HEK293 (cell line): ENCODE results near the gene UBASH3B.
"Not testable (repeated sequence)": the region's sequence is repeated elsewhere in the genome, so short reads cannot be mapped to it uniquely, and the experiment has no call there.

Experiments used
- CTCF ChIA-PET: fragments of 350-600 bp; formaldehyde crosslinking; extraction: SDS; loops from one replicate; lab custom pipeline; 2021; ENCODE audit warnings: antibody characterized with exemption; lab: Yijun Ruan, JAX
- POLR2A ChIA-PET: fragments of 300-600 bp; formaldehyde crosslinking; extraction: SDS; loops from one replicate; lab custom pipeline; 2020; ENCODE audit warnings: antibody characterized with exemption, inconsistent platforms; lab: Yijun Ruan, JAX
- H3K27ac ChIP-seq: fragments of 200-500 bp; sonication (Bioruptor generic); 2 replicates; pipeline ENCODE4 v1.5.1; 2014; ENCODE audit warnings: low read depth, low read length, control low read depth, inconsistent platforms; ENCODE audit errors: extremely low read depth
- H3K36me3 ChIP-seq, 2 experiments: fragments of 200-500 bp in 1 of 2; sonication (Bioruptor generic) in 1 of 2; 1 replicate in 1 of 2; 2 replicates in 1 of 2; pipeline ENCODE4 v1.5.1; 2014 to 2017; ENCODE audit warnings: inconsistent platforms in 2 of 2, low read length in 2 of 2; ENCODE audit not compliant: control insufficient read depth in 2 of 2, insufficient read depth in 1 of 2
- H3K4me1 ChIP-seq: fragments of 200-500 bp; sonication (Bioruptor generic); 2 replicates; pipeline ENCODE4 v1.5.1; 2014; ENCODE audit warnings: mild to moderate bottlenecking, low read length, inconsistent platforms; ENCODE audit not compliant: control insufficient read depth, insufficient read depth
- H3K4me3 ChIP-seq: 2 replicates; pipeline ENCODE4 v1.5.1; 2011; ENCODE audit warnings: low read depth, mild to moderate bottlenecking, control low read depth, low read length, moderate library complexity
- H3K9me3 ChIP-seq: fragments of 200-500 bp; sonication (Bioruptor generic); 2 replicates; pipeline ENCODE4 v1.5.1; 2014; ENCODE audit warnings: low read depth, low read length, inconsistent platforms; ENCODE audit not compliant: control insufficient read depth, insufficient read depth
- MYNN ChIP-seq: fragments of 450-650 bp; formaldehyde crosslinking; IDR thresholded peaks from 2 replicates; pipeline ENCODE4 v1.5.1; 2016; ENCODE audit warnings: missing biosample characterization, missing genetic modification characterization, borderline replicate concordance
- ZBTB1 ChIP-seq: fragments of 450-650 bp; formaldehyde crosslinking; IDR thresholded peaks from 2 replicates; pipeline ENCODE4 v1.5.1; 2016; ENCODE audit warnings: missing biosample characterization, missing genetic modification characterization
- ZBTB8A ChIP-seq: fragments of 450-650 bp; formaldehyde crosslinking; IDR thresholded peaks from 2 replicates; pipeline ENCODE4 v1.5.1; 2016; ENCODE audit warnings: missing biosample characterization, missing genetic modification characterization
- ZFP69B ChIP-seq: fragments of 450-650 bp; formaldehyde crosslinking; IDR thresholded peaks from 2 replicates; pipeline ENCODE4 v1.5.1; 2016; ENCODE audit warnings: missing biosample characterization, missing genetic modification characterization
- ZNF138 ChIP-seq: fragments of 450-650 bp; formaldehyde crosslinking; IDR thresholded peaks from 2 replicates; pipeline ENCODE4 v1.5.1; 2016; ENCODE audit warnings: missing biosample characterization, missing genetic modification characterization, borderline replicate concordance
- ZNF140 ChIP-seq: fragments of 450-650 bp; formaldehyde crosslinking; IDR thresholded peaks from 2 replicates; pipeline ENCODE4 v1.5.1; 2016; ENCODE audit warnings: missing biosample characterization, missing genetic modification characterization
- ZNF174 ChIP-seq: fragments of 450-650 bp; formaldehyde crosslinking; IDR thresholded peaks from 2 replicates; pipeline ENCODE4 v1.5.0; 2017; ENCODE audit warnings: missing biosample characterization, mild to moderate bottlenecking, missing genetic modification characterization
- ZNF510 ChIP-seq: fragments of 450-650 bp; formaldehyde crosslinking; IDR thresholded peaks from 2 replicates; pipeline ENCODE4 v1.5.1; 2018; ENCODE audit warnings: mild to moderate bottlenecking, missing genetic modification characterization, missing biosample characterization; ENCODE audit not compliant: insufficient replicate concordance
- TF ChIP-seq, protein P1 (sequence below): fragments of 450-650 bp; formaldehyde crosslinking; IDR thresholded peaks from 2 replicates; pipeline ENCODE4 v1.5.1; 2017; ENCODE audit warnings: missing biosample characterization, missing genetic modification characterization

Gene UBASH3B

DNA sequence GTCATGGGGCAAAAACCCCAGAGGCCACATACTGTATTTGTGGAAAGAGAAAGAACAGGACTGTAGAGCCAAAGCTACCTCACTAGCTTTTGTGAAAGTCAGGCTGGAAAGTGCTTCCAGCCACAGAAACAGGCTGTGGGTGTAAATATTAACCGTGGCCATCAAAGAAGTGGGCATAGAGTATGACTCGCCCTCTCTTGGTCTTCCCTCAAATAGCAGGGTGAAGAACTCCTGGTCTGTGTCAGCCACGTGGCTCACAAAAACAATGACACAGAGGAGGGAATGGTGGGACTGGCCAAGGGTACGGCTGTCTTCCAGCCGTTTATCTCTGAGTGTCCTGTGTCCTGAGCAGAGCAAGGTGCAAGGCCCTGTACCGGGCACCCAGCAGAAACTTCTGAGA is 37.6 kb upstream of the UBASH3B start:
- TF ChIP-seq ZFP69B (tag by site-specific recombination) (no peak), ZNF510 (tag by site-specific recombination) (no peak), ZBTB8A (tag by site-specific recombination) (no peak)
- no peaks in the 10 kb centered on the region for H3K9me3 ChIP-seq
- ChIA-PET CTCF (interaction anchor here (0.6 kb wide), 2 partner anchors 38 to 133 kb away, joined by 3 read pairs; no protein-coding TSS in a partner anchor), POLR2A (no interaction called here)
- H3K4me3 ChIP-seq, result no peak overlapping the region
- no peaks in the 10 kb centered on the region for H3K4me1 ChIP-seq
- H3K27ac ChIP-seq, result no peak overlapping the region
- no peaks in the 10 kb centered on the region for H3K36me3 ChIP-seq

DNA sequence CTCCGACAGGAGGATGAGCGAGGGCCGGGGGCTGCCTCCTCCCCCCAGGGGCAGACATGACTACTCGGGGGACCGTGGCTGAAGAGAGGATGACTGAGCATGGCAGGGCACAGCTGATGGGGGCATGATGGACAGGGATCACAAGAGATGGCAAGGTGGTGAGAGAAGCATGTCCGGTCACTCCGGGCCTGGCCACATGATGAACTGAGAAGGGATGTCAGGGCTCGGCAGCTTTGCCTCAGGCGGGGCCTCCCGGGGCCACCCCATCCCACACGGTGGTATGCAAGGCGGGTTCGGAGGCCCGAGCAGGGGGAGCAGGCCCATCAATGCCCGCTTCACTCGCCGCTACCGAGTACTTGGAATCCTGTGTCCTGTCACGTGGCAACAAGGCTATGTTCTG is 36.6 kb upstream of the UBASH3B start:
- H3K4me1 ChIP-seq, result no peaks in the 10 kb centered on the region
- H3K4me3 ChIP-seq, result no peak overlapping the region
- no peaks in the 10 kb centered on the region for H3K36me3 ChIP-seq
- no peak overlapping the region for H3K27ac ChIP-seq
- H3K9me3 ChIP-seq, result no peaks in the 10 kb centered on the region
- TF ChIP-seq ZNF138 (tag by site-specific recombination), result no peak
- ChIA-PET POLR2A (no interaction called here), CTCF (interaction anchor here (0.6 to 2.4 kb wide), 2 partner anchors 10 to 132 kb away, joined by 3 to 10 read pairs; no protein-coding TSS in a partner anchor)

DNA sequence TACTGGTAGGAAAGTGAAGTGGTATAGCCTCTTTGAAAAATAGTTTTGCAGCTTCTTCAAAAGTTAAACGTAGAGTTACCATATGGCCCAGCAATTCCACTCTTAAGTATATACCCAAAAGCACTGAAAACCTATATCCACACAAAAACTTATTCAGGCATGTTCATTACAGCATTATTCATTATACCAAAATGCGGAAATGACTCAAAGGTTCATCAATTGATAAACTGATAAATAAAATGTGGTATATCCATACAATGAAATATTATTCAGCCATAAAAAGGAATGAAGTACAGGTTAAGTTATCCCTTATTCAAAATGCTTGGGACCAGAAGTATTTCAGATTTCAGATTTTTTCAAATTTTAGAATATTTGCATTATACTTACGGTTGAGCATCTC is 35.8 kb upstream of the UBASH3B start:
- TF ChIP-seq ZNF174 (tag by site-specific recombination) (no peak), ZNF140 (tag by site-specific recombination) (0 out of 2 replicates have a peak, but pooled peaks have one; percentile 41)
- TF ChIP-seq, all 188 proteins: peak for 1
- POLR2A ChIA-PET, result interaction anchor here (1.1 kb wide), 1 partner anchor 19 kb away, joined by 5 read pairs; no protein-coding TSS in a partner anchor

DNA sequence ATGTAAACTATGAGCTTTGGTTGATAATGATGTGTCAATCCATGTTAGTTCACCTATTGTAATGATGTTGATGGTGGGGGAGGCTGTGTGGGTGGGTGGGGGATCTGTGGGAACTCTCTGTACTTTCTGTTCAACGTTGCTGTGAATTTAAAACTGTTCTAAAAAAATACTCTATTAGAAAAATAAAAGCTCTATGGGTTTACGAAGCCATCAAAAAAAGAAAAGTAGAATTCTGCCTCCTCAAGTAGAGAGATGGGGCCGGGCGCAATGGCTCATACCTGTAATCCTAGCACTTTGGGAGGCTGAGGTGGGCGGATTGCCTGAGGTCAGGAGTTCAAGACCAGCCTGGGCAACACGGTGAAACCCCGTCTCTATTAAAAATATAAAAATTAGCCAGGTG is 30.0 kb upstream of the UBASH3B start:
- ChIA-PET CTCF (interaction anchor here (0.6 to 15.3 kb wide), 6 partner anchors 15 to 414 kb away, joined by 3 to 171 read pairs (median 5); no protein-coding TSS in a partner anchor), POLR2A (interaction anchor here (0.6 kb wide), 1 partner anchor 830 kb away, joined by 4 read pairs; no protein-coding TSS in a partner anchor)
- H3K27ac ChIP-seq, H3K4me1 ChIP-seq, H3K4me3 ChIP-seq, H3K9me3 ChIP-seq, H3K36me3 ChIP-seq: not testable (repeated sequence)

More for the DNA sequence above, 35.8 kb upstream of the UBASH3B start:
- no peak overlapping the region for H3K27ac ChIP-seq
- no peak overlapping the region for H3K4me3 ChIP-seq
- H3K9me3 ChIP-seq, result no peaks in the 10 kb centered on the region
- CTCF ChIA-PET, result interaction anchor here (0.6 to 2.4 kb wide), 2 partner anchors 9 to 177 kb away, joined by 4 to 10 read pairs; no protein-coding TSS in a partner anchor
- no peaks in the 10 kb centered on the region for H3K36me3 ChIP-seq
- no peaks in the 10 kb centered on the region for H3K4me1 ChIP-seq

DNA sequence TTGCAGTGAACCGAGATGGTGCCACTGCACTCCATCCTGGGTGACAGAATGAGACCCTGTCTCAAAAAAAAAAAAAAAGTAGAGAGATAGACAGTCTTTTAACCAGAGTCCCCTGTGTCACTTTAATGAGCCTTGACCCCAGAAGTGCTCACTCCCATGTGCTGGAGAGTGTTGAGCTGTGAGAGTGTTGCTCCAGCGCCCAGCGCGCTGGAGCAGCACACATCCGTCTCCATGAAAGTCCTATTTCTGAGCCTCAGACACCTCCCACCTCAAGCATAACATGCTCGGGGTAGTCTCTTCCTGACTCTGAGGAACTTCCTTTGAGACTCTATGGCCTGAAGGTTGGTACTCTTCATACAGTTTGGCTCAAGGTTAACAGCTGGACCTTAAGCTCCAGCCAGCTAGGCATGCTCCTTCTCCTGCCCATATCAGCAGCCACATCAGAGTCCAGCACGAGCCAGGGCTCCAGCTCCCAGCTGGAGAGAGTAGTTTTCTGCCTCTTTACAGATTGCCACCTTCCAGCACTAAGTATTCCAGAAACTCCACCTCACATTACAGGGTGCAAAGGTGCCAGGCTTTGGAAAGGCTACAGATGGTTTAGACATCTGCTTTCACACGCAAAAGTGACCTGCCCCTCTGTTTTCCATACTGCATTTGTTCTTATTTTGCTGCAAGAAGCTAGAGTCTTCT is 29.4 kb upstream of the UBASH3B start:
- Histone ChIP-seq H3K9me3 (no peaks in the 10 kb centered on the region), H3K4me1 (no peaks in the 10 kb centered on the region), H3K4me3 (no peak overlapping the region)
- TF ChIP-seq ZBTB1, result no peak
- no peak for TF ChIP-seq MYNN
- TF ChIP-seq, protein P1, sequence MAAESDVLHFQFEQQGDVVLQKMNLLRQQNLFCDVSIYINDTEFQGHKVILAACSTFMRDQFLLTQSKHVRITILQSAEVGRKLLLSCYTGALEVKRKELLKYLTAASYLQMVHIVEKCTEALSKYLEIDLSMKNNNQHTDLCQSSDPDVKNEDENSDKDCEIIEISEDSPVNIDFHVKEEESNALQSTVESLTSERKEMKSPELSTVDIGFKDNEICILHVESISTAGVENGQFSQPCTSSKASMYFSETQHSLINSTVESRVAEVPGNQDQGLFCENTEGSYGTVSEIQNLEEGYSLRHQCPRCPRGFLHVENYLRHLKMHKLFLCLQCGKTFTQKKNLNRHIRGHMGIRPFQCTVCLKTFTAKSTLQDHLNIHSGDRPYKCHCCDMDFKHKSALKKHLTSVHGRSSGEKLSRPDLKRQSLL (tag by site-specific recombination), result peak; percentile 16; the same call in 1 of the 2 replicates
- TF ChIP-seq, all 188 proteins: peak for 1
- H3K27ac ChIP-seq, result no peak overlapping the region
- POLR2A ChIA-PET, result no interaction called here
- CTCF ChIA-PET, result interaction anchor here (0.6 to 15.3 kb wide), 6 partner anchors 15 to 228 kb away, joined by 3 to 171 read pairs (median 4); no protein-coding TSS in a partner anchor
- no peaks in the 10 kb centered on the region for H3K36me3 ChIP-seq
